Tibial nerve (tissue), 4 donors: ENCODE data around the gene KAZN. TPM values are rescaled to one million over a fixed set of nuclear protein-coding genes. Genes with fewer than 3 reads are reported as not detected.

Experiments
- DNase-seq, 2 donors: peaks; one replicate each; pipeline ENCODE4 v3.0.0-alpha.2; 2019; ENCODE audit warnings: low spot score in 2 of 2
- H3K27ac ChIP-seq, 4 donors: fragments of 200-600 bp; sonication (generic) in 3 of 4; one replicate each; pipeline ENCODE4 v1.5.1; 2017 to 2019; ENCODE audit warnings: mild to moderate bottlenecking in 1 of 4
- H3K27me3 ChIP-seq, 2 donors: fragments of 200-600 bp; sonication (generic) in 1 of 2; one replicate each; pipeline versions ENCODE4 v1.5.1 to v1.6.0; 2017 to 2019
- H3K36me3 ChIP-seq, 3 donors: fragments of 200-600 bp; sonication (generic); one replicate each; pipeline ENCODE4 v1.5.1; 2018 to 2019
- H3K4me1 ChIP-seq, 4 donors: fragments of 200-600 bp; sonication (generic) in 3 of 4; one replicate each; pipeline ENCODE4 v1.5.1; 2017 to 2019
- H3K4me3 ChIP-seq, 4 donors: fragments of 200-600 bp; sonication (generic) in 3 of 4; one replicate each; pipeline ENCODE4 v1.5.1; 2017 to 2019; ENCODE audit warnings: mild to moderate bottlenecking in 1 of 4, moderate library complexity in 1 of 4
- H3K9me3 ChIP-seq, 4 donors: fragments of 200-600 bp; sonication (generic) in 3 of 4; one replicate each; pipeline ENCODE4 v1.5.1; 2017 to 2019
- CTCF ChIP-seq, 5 experiments: fragments of 200-600 bp in 3 of 5; fragments of 450-650 bp in 2 of 5; sonication (generic) in 3 of 5; IDR thresholded peaks; one replicate each; pipeline ENCODE4 v1.5.1; 2016 to 2019; ENCODE audit warnings: antibody characterized with exemption in 5 of 5, mild to moderate bottlenecking in 3 of 5, moderate library complexity in 2 of 5
- EP300 ChIP-seq, 2 donors: sonication (generic); formaldehyde crosslinking; IDR thresholded peaks; one replicate each; pipeline ENCODE4 v1.6.1; 2017; ENCODE audit warnings: antibody characterized with exemption in 2 of 2, mild to moderate bottlenecking in 1 of 2
- POLR2A ChIP-seq, 2 donors: fragments of 450-650 bp; IDR thresholded peaks; one replicate each; pipeline ENCODE4 v1.6.1; 2017; ENCODE audit warnings: antibody characterized with exemption in 2 of 2, mild to moderate bottlenecking in 2 of 2, moderate library complexity in 2 of 2
- WGBS, 2 donors: methylation state at CpG; one replicate each; pipeline ENCODE4 v1.1.5; 2018; 5-methylcytosine and 5-hydroxymethylcytosine counted together
- total RNA-seq, 4 donors: library from RNA; depleted of rRNA; stranded (reverse); fragments of >200 nt; gene quantifications; one replicate each; pipeline ENCODE4 v1.1.0, GENCODE V29; 2016

Gene KAZN
- total RNA-seq, 4 donors from 2014 or later: 16.0 to 29.2 (median 22.2) TPM

GRCh38 chr1:15098176-15099125, 500.0 kb downstream of the KAZN start:
- no peak overlapping the region for H3K4me3 ChIP-seq
- peaks cover 0 to 7% of the 10 kb centered on the region in 2 donors for H3K27me3 ChIP-seq
- DNase-seq: no peak
- H3K4me1 ChIP-seq: no peaks in the 10 kb centered on the region
- TF ChIP-seq POLR2A (IDR thresholded peaks at IDR 0.05): no peak
- TF ChIP-seq EP300 (IDR thresholded peaks at IDR 0.05): no peak
- no peak for TF ChIP-seq CTCF (IDR thresholded peaks at IDR 0.05)
- WGBS, 2 donors: 77 to 80% methylated on average over 15 of the region's 15 CpGs
- H3K9me3 ChIP-seq: peaks cover 0 to under 1% (median 0%) of the 10 kb centered on the region in 4 donors
- H3K36me3 ChIP-seq: no peaks in the 10 kb centered on the region
- no peak overlapping the region for H3K27ac ChIP-seq

- Histone ChIP-seq H3K4me1 (no peaks in the 10 kb centered on the region), H3K36me3 (peaks cover 0 to 11% (median 0%) of the 10 kb centered on the region in 3 donors), H3K27ac (no peak overlapping the region), H3K9me3 (peaks cover 0 to 12% (median under 1%) of the 10 kb centered on the region in 4 donors), H3K27me3 (peaks cover 0 to 7% of the 10 kb centered on the region in 2 donors), H3K4me3 (no peak overlapping the region)
- no peak for TF ChIP-seq CTCF (IDR thresholded peaks at IDR 0.05)
- TF ChIP-seq EP300 (IDR thresholded peaks at IDR 0.05): no peak
- TF ChIP-seq POLR2A (IDR thresholded peaks at IDR 0.05): no peak
- WGBS, 2 donors: 34 to 49% methylated on average over 15 of the region's 15 CpGs
- DNase-seq: no peak
These were observed 501.1 kb downstream of the KAZN start for GRCh38 chr1:15099441-15100120.

GRCh38 chr1:15100121-15100879, 501.8 kb downstream of the KAZN start:
- Histone ChIP-seq H3K36me3 (peaks cover 0 to 11% (median 0%) of the 10 kb centered on the region in 3 donors), H3K27me3 (peaks cover 0 to 7% of the 10 kb centered on the region in 2 donors), H3K27ac (no peak overlapping the region), H3K9me3 (peaks cover 0 to 18% (median 2%) of the 10 kb centered on the region in 4 donors), H3K4me3 (no peak overlapping the region), H3K4me1 (no peaks in the 10 kb centered on the region)
- TF ChIP-seq EP300 (IDR thresholded peaks at IDR 0.05) (no peak), POLR2A (IDR thresholded peaks at IDR 0.05) (no peak), CTCF (IDR thresholded peaks at IDR 0.05) (peak; percentile 77 to 82 (median 80))
- WGBS, 2 donors: 11 to 14% methylated on average over 15 to 16 of the region's 16 CpGs
- DNase-seq: peak in 1 of 2 donors; percentile 40

- no peaks in the 10 kb centered on the region for H3K4me1 ChIP-seq
- 50 to 57% methylated on average over 21 of the region's 21 CpGs for WGBS, 2 donors
- DNase-seq: no peak
- H3K4me3 ChIP-seq: no peak overlapping the region
- peaks cover 0 to 7% of the 10 kb centered on the region in 2 donors for H3K27me3 ChIP-seq
- peaks cover 0 to 11% (median 0%) of the 10 kb centered on the region in 3 donors for H3K36me3 ChIP-seq
- TF ChIP-seq EP300 (IDR thresholded peaks at IDR 0.05): no peak
- no peak for TF ChIP-seq POLR2A (IDR thresholded peaks at IDR 0.05)
- no peak for TF ChIP-seq CTCF (IDR thresholded peaks at IDR 0.05)
- H3K27ac ChIP-seq: no peak overlapping the region
- peaks cover 0 to 23% (median 2%) of the 10 kb centered on the region in 4 donors for H3K9me3 ChIP-seq
These were observed 502.6 kb downstream of the KAZN start for GRCh38 chr1:15100880-15101760.
